COLO668 (cell line): ENCODE data around the gene ELK4.

ENCODE experiments used
- DNase-seq: peaks from one replicate; lab custom pipeline; 2025; ENCODE audit not compliant: unreplicated experiment; lab: John Stamatoyannopoulos, UW

The ELK4 gene

DNA sequence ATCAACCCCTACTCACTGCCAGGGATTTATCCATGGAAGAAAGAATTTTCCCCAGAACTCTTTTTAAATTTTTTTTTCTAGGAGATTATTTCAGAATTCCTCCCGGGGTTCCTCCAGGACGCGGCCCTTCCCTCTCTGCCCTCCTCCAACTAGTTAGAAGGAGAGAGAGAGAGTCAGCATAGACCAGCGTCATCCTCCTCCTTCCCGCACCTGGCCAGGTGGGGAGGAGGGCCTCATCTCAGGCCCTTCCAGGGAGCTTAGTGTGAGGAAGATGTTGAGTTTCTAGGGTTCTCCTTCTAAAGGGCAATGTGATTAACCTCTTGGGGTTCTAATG, 63.7 kb downstream of the ELK4 start:
- DNase-seq, result no peak

DNA sequence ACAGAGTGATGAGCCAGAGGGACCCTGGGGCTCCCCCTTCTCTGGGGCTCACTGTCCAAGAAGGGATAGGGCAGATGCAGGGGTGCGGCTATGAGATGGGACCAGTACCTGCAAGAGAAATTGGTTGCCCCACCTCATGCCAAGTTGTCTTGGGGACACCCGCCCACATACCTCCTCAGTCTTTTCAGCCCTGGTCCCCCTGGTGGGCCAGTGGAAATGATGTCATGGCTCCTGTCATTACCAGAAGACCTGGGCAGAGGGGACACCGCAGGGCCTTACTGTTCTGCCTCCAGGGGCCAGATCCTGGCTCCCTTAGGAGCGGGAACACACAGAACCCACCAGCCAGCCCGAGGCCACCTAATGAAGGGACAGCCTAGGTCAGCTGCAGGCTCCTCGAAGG, 64.1 kb downstream of the ELK4 start:
- no peak for DNase-seq

DNA sequence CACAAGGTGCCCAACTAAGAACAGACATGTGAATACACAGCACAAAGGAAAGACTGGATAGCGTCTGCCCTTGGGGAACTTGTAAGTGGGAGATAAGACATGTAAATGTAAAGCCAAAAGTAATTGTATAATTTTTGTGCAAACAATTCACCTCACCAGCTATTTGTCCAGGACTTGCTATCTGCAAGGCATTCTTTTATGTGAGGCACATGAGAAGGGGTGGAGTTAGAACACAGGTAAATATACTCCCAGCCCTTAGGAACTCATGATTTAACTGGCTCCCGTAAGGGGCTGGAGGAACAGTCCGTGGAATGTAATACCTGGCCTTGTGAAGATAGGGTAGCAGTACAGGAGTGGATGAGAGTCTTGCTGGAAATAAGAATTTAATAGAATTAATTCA, 66.0 kb downstream of the ELK4 start:
- DNase-seq, result no peak

DNA sequence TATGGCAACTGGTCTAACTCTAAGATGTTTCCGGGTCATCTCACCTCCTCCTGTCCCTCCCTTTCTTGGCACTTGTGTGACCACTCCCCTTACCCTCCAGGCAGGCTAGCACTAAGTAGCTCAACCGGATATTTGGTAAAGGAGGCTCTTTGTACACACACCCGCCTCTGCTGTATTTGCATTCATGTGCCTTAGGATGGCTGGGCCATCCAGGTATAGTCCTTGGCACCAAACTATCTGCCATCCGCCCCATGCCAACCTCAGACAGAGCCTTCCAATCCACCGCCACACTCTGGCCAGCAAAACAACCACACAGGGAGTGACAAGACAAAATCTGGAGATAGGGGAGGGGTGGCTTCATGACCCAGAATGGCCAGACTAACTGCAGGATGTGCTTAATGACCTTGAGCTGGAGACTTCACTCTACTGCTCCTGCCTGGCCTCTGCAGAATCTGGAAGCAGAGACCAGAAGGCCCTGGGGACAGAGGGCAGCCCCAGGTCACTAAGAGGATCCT, 67.8 kb downstream of the ELK4 start:
- DNase-seq, result no peak

DNA sequence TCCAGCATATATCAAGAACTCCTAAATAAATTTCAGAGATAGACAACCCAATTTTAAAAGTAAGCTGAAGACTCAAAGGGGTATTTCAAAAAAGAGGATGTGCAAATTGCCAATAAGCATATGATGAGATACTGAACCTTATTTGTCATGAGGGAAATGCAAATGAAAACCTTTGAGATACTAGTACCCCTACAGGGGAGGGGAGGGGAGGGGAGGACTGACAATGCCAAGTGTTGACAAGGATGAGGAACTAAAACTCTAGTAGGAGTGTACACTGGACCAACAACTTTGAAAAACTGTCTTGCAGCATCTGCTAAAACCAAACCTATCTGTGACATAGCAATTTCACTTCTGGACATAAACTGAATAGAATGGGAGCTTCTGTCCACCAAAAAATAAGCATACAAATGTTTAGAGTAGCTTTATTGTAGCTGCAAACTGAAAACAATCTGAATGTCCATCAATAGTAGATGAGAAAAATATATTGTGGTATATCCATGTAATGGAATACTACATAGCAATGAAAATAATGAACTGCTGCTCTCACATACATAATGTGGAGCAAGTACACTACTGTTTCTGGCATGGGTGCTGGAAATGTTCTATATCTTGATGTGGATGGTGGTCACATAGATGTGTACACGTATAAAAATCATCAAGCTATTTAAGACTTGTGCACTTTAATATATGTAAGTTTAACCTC, 70.2 kb downstream of the ELK4 start:
- DNase-seq, result no peak
